Measurements from ENCODE around the gene ANKRD34A. TPM values are rescaled to one million over a fixed set of nuclear protein-coding genes. Genes with fewer than 3 reads are reported as not detected.

The ANKRD34A gene
- total and polyA plus RNA-seq, 2 experiments from 2014 or later = 2.7 to 5.7 TPM

Other genes with a start within 250 kb of the ANKRD34A start
- not detected in 2 replicates for gene CD160, start 245.1 kb downstream of the ANKRD34A start, total RNA-seq
- gene CD160, start 245.1 kb downstream of the ANKRD34A start, polyA plus RNA-seq = 0.35 and 0.71 TPM in 2 replicates
- gene RNF115, start 140.5 kb downstream of the ANKRD34A start, total RNA-seq = 15.7 and 18.8 TPM in 2 replicates
- 12.9 and 14.5 TPM in 2 replicates for gene RNF115, start 140.5 kb downstream of the ANKRD34A start, polyA plus RNA-seq
- gene POLR3C, start 140.4 kb downstream of the ANKRD34A start, total RNA-seq = 31.4 and 34.9 TPM in 2 replicates
- 33.2 and 44.6 TPM in 2 replicates for gene POLR3C, start 140.4 kb downstream of the ANKRD34A start, polyA plus RNA-seq
- gene NUDT17, start 118.9 kb downstream of the ANKRD34A start, total RNA-seq = 19.7 and 23.1 TPM in 2 replicates
- 15.7 and 17.0 TPM in 2 replicates for gene NUDT17, start 118.9 kb downstream of the ANKRD34A start, polyA plus RNA-seq
- gene PIAS3, start 105.5 kb downstream of the ANKRD34A start, total RNA-seq = 22.2 and 23.7 TPM in 2 replicates
- 40.5 and 61.5 TPM in 2 replicates for gene PIAS3, start 105.5 kb downstream of the ANKRD34A start, polyA plus RNA-seq
- gene ANKRD35, start 78.7 kb downstream of the ANKRD34A start, total RNA-seq = 0.11 TPM in 1 of 2 replicates, not detected in the other
- 0.64 and 0.77 TPM in 2 replicates for gene ANKRD35, start 78.7 kb downstream of the ANKRD34A start, polyA plus RNA-seq
- 1.9 and 3.0 TPM in 2 replicates for gene ITGA10, start 54.5 kb downstream of the ANKRD34A start, total RNA-seq
- 5.6 and 6.1 TPM in 2 replicates for gene ITGA10, start 54.5 kb downstream of the ANKRD34A start, polyA plus RNA-seq
- 28.2 and 28.4 TPM in 2 replicates for gene PEX11B, start 45.9 kb downstream of the ANKRD34A start, total RNA-seq
- gene PEX11B, start 45.9 kb downstream of the ANKRD34A start, polyA plus RNA-seq = 42.3 and 50.1 TPM in 2 replicates
- gene RBM8A, start 37.1 kb downstream of the ANKRD34A start, total RNA-seq = 282 and 329 TPM in 2 replicates
- 272 and 289 TPM in 2 replicates for gene RBM8A, start 37.1 kb downstream of the ANKRD34A start, polyA plus RNA-seq
- 33.4 and 39.2 TPM in 2 replicates for gene LIX1L, start 6.6 kb downstream of the ANKRD34A start, total RNA-seq
- 46.4 and 59.0 TPM in 2 replicates for gene LIX1L, start 6.6 kb downstream of the ANKRD34A start, polyA plus RNA-seq
- 20.6 and 43.4 TPM in 2 replicates for gene POLR3GL, start 115 bp upstream of the ANKRD34A start, total RNA-seq
- 65.1 and 88.2 TPM in 2 replicates for gene POLR3GL, start 115 bp upstream of the ANKRD34A start, polyA plus RNA-seq
- gene TXNIP, start 32.0 kb upstream of the ANKRD34A start, total RNA-seq = 190 and 260 TPM in 2 replicates
- 172 and 303 TPM in 2 replicates for gene TXNIP, start 32.0 kb upstream of the ANKRD34A start, polyA plus RNA-seq
- gene HJV, start 57.2 kb upstream of the ANKRD34A start, total RNA-seq = 0.18 TPM in 1 of 2 replicates, not detected in the other
- not detected in 2 replicates for gene HJV, start 57.2 kb upstream of the ANKRD34A start, polyA plus RNA-seq
- 1.1 and 1.2 TPM in 2 replicates for gene NBPF10, start 180.2 kb upstream of the ANKRD34A start, total RNA-seq
- 0.86 and 0.87 TPM in 2 replicates for gene NBPF10, start 180.2 kb upstream of the ANKRD34A start, polyA plus RNA-seq

Data from cardiac muscle cell (in vitro differentiated cells and primary cell).